Peyer's patch (tissue), 4 donors: ENCODE data around the gene SETMAR. TPM values are rescaled to one million over a fixed set of nuclear protein-coding genes. Genes with fewer than 3 reads are reported as not detected.

Experiments
- DNase-seq, 3 donors: peaks; one replicate each; pipeline ENCODE4 v3.0.0-alpha.2; 2017 to 2019
- H3K27ac ChIP-seq, 4 donors: fragments of 200-600 bp; sonication (generic); one replicate each; pipeline ENCODE4 v1.5.1; 2016 to 2019
- H3K27me3 ChIP-seq, 2 donors: fragments of 200-600 bp; sonication (generic); one replicate each; pipeline ENCODE4 v1.5.1; 2019
- H3K36me3 ChIP-seq, 3 donors: fragments of 200-600 bp; sonication (generic); one replicate each; pipeline ENCODE4 v1.5.1; 2016 to 2019
- H3K4me1 ChIP-seq, 4 donors: fragments of 200-600 bp; sonication (generic); one replicate each; pipeline ENCODE4 v1.5.1; 2016 to 2019
- H3K4me3 ChIP-seq, 4 donors: fragments of 200-600 bp; sonication (generic); 1 replicate in 3 of 4; 2 replicates in 1 of 4; pipeline ENCODE4 v1.5.1; 2016 to 2019; ENCODE audit warnings: mild to moderate bottlenecking in 1 of 4
- H3K9me3 ChIP-seq, 4 donors: fragments of 200-600 bp; sonication (generic); one replicate each; pipeline ENCODE4 v1.5.1; 2016 to 2019; ENCODE audit warnings: mild to moderate bottlenecking in 1 of 4
- CTCF ChIP-seq, 6 experiments: fragments of 450-650 bp in 4 of 6; fragments of 200-600 bp in 2 of 6; sonication (generic) in 1 of 6; IDR thresholded peaks; one replicate each; pipeline ENCODE4 v1.5.1; 2017 to 2019; ENCODE audit warnings: antibody characterized with exemption in 6 of 6, mild to moderate bottlenecking in 3 of 6, moderate library complexity in 1 of 6
- POLR2A ChIP-seq, 2 donors: fragments of 450-650 bp; IDR thresholded peaks; one replicate each; pipeline ENCODE4 v1.5.1; 2017; ENCODE audit warnings: antibody characterized with exemption in 2 of 2, mild to moderate bottlenecking in 2 of 2, moderate library complexity in 2 of 2
- total RNA-seq, 4 donors: library from RNA; depleted of rRNA; stranded (reverse); fragments of >200 nt; gene quantifications; one replicate each; pipeline ENCODE4 v1.1.0, GENCODE V29; 2016

The SETMAR gene
- total RNA-seq, 4 donors from 2014 or later: 5.6 to 28.9 (median 16.2) TPM

GRCh38 chr3:4355401-4356219 is 52.4 kb downstream of the SETMAR start:
- Histone ChIP-seq H3K4me3 (peak overlapping the region in 2 of 4 donors; percentile 20 to 23), H3K4me1 (peaks cover 0 to 13% (median 0%) of the 10 kb centered on the region in 4 donors), H3K36me3 (no peaks in the 10 kb centered on the region), H3K27ac (peak overlapping the region in 2 of 4 donors; percentile 50 to 65), H3K27me3 (no peaks in the 10 kb centered on the region), H3K9me3 (no peaks in the 10 kb centered on the region)
- TF ChIP-seq CTCF (IDR thresholded peaks at IDR 0.05) (no peak), POLR2A (IDR thresholded peaks at IDR 0.05) (no peak)
- DNase-seq: peak in 1 of 3 donors; percentile 62

- Histone ChIP-seq H3K27ac (peak overlapping the region in 2 of 4 donors; percentile 50 to 65), H3K4me3 (no peak overlapping the region), H3K4me1 (peaks cover 0 to 13% (median 0%) of the 10 kb centered on the region in 4 donors), H3K9me3 (no peaks in the 10 kb centered on the region), H3K27me3 (no peaks in the 10 kb centered on the region), H3K36me3 (no peaks in the 10 kb centered on the region)
- TF ChIP-seq POLR2A (IDR thresholded peaks at IDR 0.05): no peak
- no peak for TF ChIP-seq CTCF (IDR thresholded peaks at IDR 0.05)
- no peak for DNase-seq
Measured at GRCh38 chr3:4356220-4356540, 53.0 kb downstream of the SETMAR start.

GRCh38 chr3:4356546-4357410 is 53.6 kb downstream of the SETMAR start:
- no peaks in the 10 kb centered on the region for H3K27me3 ChIP-seq
- no peaks in the 10 kb centered on the region for H3K9me3 ChIP-seq
- no peak for DNase-seq
- no peak for TF ChIP-seq POLR2A (IDR thresholded peaks at IDR 0.05)
- no peak for TF ChIP-seq CTCF (IDR thresholded peaks at IDR 0.05)
- peaks cover 0 to 13% (median 0%) of the 10 kb centered on the region in 4 donors for H3K4me1 ChIP-seq
- H3K4me3 ChIP-seq: no peak overlapping the region
- H3K36me3 ChIP-seq: peaks cover 0 to 3% (median 0%) of the 10 kb centered on the region in 3 donors
- no peak overlapping the region for H3K27ac ChIP-seq

- no peak for DNase-seq
- Histone ChIP-seq H3K36me3 (peaks cover 0 to 5% (median 0%) of the 10 kb centered on the region in 3 donors), H3K9me3 (no peaks in the 10 kb centered on the region), H3K4me1 (peaks cover 0 to 13% (median 0%) of the 10 kb centered on the region in 4 donors), H3K27ac (no peak overlapping the region), H3K4me3 (no peak overlapping the region), H3K27me3 (no peaks in the 10 kb centered on the region)
- no peak for TF ChIP-seq CTCF (IDR thresholded peaks at IDR 0.05)
- no peak for TF ChIP-seq POLR2A (IDR thresholded peaks at IDR 0.05)
Measured at GRCh38 chr3:4358273-4358672, 55.1 kb downstream of the SETMAR start.

- peaks cover 0 to 5% (median 0%) of the 10 kb centered on the region in 3 donors for H3K36me3 ChIP-seq
- H3K27me3 ChIP-seq: no peaks in the 10 kb centered on the region
- H3K4me1 ChIP-seq: peaks cover 0 to 13% (median 0%) of the 10 kb centered on the region in 4 donors
- H3K9me3 ChIP-seq: no peaks in the 10 kb centered on the region
- no peak for DNase-seq
- TF ChIP-seq CTCF (IDR thresholded peaks at IDR 0.05) (no peak), POLR2A (IDR thresholded peaks at IDR 0.05) (no peak)
- H3K27ac ChIP-seq: no peak overlapping the region
- no peak overlapping the region for H3K4me3 ChIP-seq
Measured at GRCh38 chr3:4359805-4360502, 56.8 kb downstream of the SETMAR start.
